HepG2 (cell line): ENCODE data around the gene TRAPPC1. TPM values are rescaled to one million over a fixed set of nuclear protein-coding genes. Genes with fewer than 3 reads are reported as not detected.

ENCODE experiments used
- ATAC-seq: fragments of 200-7000 bp; cut with Tn5 transposase; 3 replicates; pipeline ENCODE4 v1.9.1; 2020; ENCODE audit warnings: mild to moderate bottlenecking, moderate library complexity
- BruUV-seq: library from RNA; stranded (reverse); fragments of 400-500 nt; replicated peaks from 2 replicates; lab custom pipeline; 2021; lab: Mats Ljungman, UMichigan
- CTCF ChIA-PET: fragments of 300-600 bp; formaldehyde crosslinking; extraction: SDS; loops from one replicate; lab custom pipeline; 2021; ENCODE audit warnings: low total read pairs, inconsistent platforms, low intra/inter-chr PET ratio; lab: Yijun Ruan, JAX
- POLR2A ChIA-PET: fragments of 350-600 bp; sonication (Branson Sonifier 250); formaldehyde crosslinking; loops from one replicate; lab custom pipeline; 2020; ENCODE audit warnings: antibody characterized with exemption, inconsistent platforms; lab: Yijun Ruan, JAX
- DNase-seq: peaks from one replicate; pipeline ENCODE4 v3.0.0-alpha.2; 2015; ENCODE audit warnings: low spot score
- FAIRE-seq: peaks from 3 replicates; lab custom pipeline; 2011; peaks lifted over from hg19 to GRCh38; lab: Jason Lieb, UNC
- H2AFZ ChIP-seq: one replicate; pipeline ENCODE4 v1.6.1; 2011; ENCODE audit warnings: low read length, inconsistent platforms
- H3K27ac ChIP-seq: fragments of 300-600 bp; 3 replicates; pipeline ENCODE4 v1.8.0; 2011; ENCODE audit warnings: mixed run types, mild to moderate bottlenecking, mixed read lengths, low read length, inconsistent platforms; ENCODE audit not compliant: insufficient read depth; ENCODE audit errors: extremely low read length
- H3K27me3 ChIP-seq, 2 experiments: fragments of 200-600 bp in 1 of 2; 2 replicates in 1 of 2; 3 replicates in 1 of 2; pipeline versions ENCODE4 v1.6.0 to v1.8.0; 2011; ENCODE audit warnings: low read length in 2 of 2, mild to moderate bottlenecking in 2 of 2, moderate library complexity in 2 of 2, inconsistent platforms in 1 of 2; ENCODE audit not compliant: insufficient read depth in 2 of 2, control insufficient read depth in 1 of 2
- H3K36me3 ChIP-seq, 2 experiments: fragments of 200-600 bp in 1 of 2; replicated peaks in 1 of 2; 2 replicates in 1 of 2; 3 replicates in 1 of 2; pipeline versions ENCODE4 v1.5.1 to v1.8.0; 2011; ENCODE audit warnings: low read length in 2 of 2, inconsistent platforms in 1 of 2; ENCODE audit not compliant: insufficient read depth in 2 of 2, control insufficient read depth in 1 of 2
- H3K4me1 ChIP-seq: 2 replicates; pipeline ENCODE4 v1.5.1; 2012; ENCODE audit warnings: low read length, inconsistent platforms; ENCODE audit not compliant: insufficient read depth
- H3K4me2 ChIP-seq: 2 replicates; pipeline ENCODE4 v1.6.0; 2011; ENCODE audit warnings: low read depth, low read length, inconsistent platforms
- H3K4me3 ChIP-seq, 3 experiments: fragments of 200-600 bp in 1 of 3; sonication (generic), shearing (Covaris generic) in 1 of 3; replicated peaks in 1 of 3; 2 replicates each; pipeline ENCODE4 v1.5.1; 2011 to 2016; ENCODE audit warnings: low read length in 3 of 3, inconsistent platforms in 2 of 3, low read depth in 2 of 3, mild to moderate bottlenecking in 2 of 3, control low read depth in 1 of 3, mixed read lengths in 1 of 3; ENCODE audit not compliant: insufficient read depth in 1 of 3
- H3K79me2 ChIP-seq: one replicate; pipeline ENCODE4 v1.6.1; 2011; ENCODE audit warnings: low read length, inconsistent platforms; ENCODE audit not compliant: insufficient read depth
- H3K9ac ChIP-seq: 2 replicates; pipeline ENCODE4 v1.6.0; 2011; ENCODE audit warnings: mild to moderate bottlenecking, low read depth, low read length, inconsistent platforms; ENCODE audit not compliant: insufficient read depth
- H3K9me3 ChIP-seq: 2 replicates; pipeline ENCODE4 v1.5.1; 2012; ENCODE audit warnings: mild to moderate bottlenecking, low read length
- H4K20me1 ChIP-seq: 2 replicates; pipeline ENCODE4 v1.6.0; 2011; ENCODE audit warnings: inconsistent platforms, mild to moderate bottlenecking, low read length, moderate library complexity; ENCODE audit not compliant: insufficient read depth
- AKNA ChIP-seq: sonication (generic); formaldehyde crosslinking; IDR thresholded peaks from 2 replicates; pipeline ENCODE4 v1.4.0; 2020; ENCODE audit warnings: missing genetic modification reagents, borderline replicate concordance
- CSRNP2 ChIP-seq: sonication (generic); formaldehyde crosslinking; conservative IDR thresholded peaks from 2 replicates; pipeline ENCODE4 v1.8.0; 2022; ENCODE audit warnings: low read depth, missing genetic modification reagents
- DMAP1 ChIP-seq: IDR thresholded peaks from 2 replicates; pipeline ENCODE4 v1.6.1; 2016
- NR3C1 ChIP-seq: sonication (generic); formaldehyde crosslinking; IDR thresholded peaks from 2 replicates; pipeline ENCODE4 v1.4.0; 2020; ENCODE audit warnings: missing genetic modification reagents
- WGBS: methylation state at CpG from one replicate; pipeline ENCODE4 v1.1.6; 2017; ENCODE audit warnings: low lambda C conversion rate; 5-methylcytosine and 5-hydroxymethylcytosine counted together
- in situ Hi-C: cut with HindIII; loops from 2 replicates; pipeline ENCODE4 v1.10.0; 2017; ENCODE audit warnings: low pct_unique_long_range_greater_than_20kb; ENCODE audit not compliant: extremely low pct_ligation_motif_present
- intact Hi-C: fragments of 100-400 bp; cut with micrococcal nuclease; formaldehyde crosslinking; loops from one replicate; pipeline ENCODE4 v1.10.0; 2022; ENCODE audit not compliant: unreplicated experiment
- polyA plus RNA-seq, 8 experiments: library from polyadenylated mRNA; depleted of rRNA in 3 of 8; stranded (reverse) in 7 of 8; unstranded in 1 of 8; fragments of >200 nt; fragmentation: Illumina TruSeq in 4 of 8; extraction: Trizol in 4 of 8; gene quantifications; 2 replicates each; pipeline versions ENCODE4 v1.2.1 to v1.2.3, GENCODE V29; 2011 to 2016; ENCODE audit warnings: low read depth in 4 of 8, missing spikeins in 1 of 8, mixed read lengths in 1 of 8; ENCODE audit not compliant: insufficient read depth in 1 of 8
- total RNA-seq, 5 experiments: library from RNA; depleted of rRNA; stranded (reverse); fragments of >200 nt; fragmentation: Illumina TruSeq; extraction: Trizol; gene quantifications; 2 replicates each; pipeline ENCODE4 v1.2.3, GENCODE V29; 2016; ENCODE audit warnings: low read depth in 1 of 5

The TRAPPC1 gene
- total and polyA plus RNA-seq, 2 of the 13 experiments (the other 11 are each of a cell fraction or from before 2014, with no cell fraction given) = 28.1 to 44.9 TPM

- CTCF ChIA-PET = no interaction called here
- POLR2A ChIA-PET = no interaction called here
- Histone ChIP-seq H3K79me2 (no peaks in the 10 kb centered on the region), H3K9ac (no peak overlapping the region), H4K20me1 (no peaks in the 10 kb centered on the region), H3K27me3 (no peaks in the 10 kb centered on the region), H2AFZ (no peak overlapping the region), H3K36me3 (no peaks in the 10 kb centered on the region), H3K27ac (no peak overlapping the region), H3K4me2 (no peak overlapping the region), H3K9me3 (no peaks in the 10 kb centered on the region), H3K4me1 (peaks cover 5% of the 10 kb centered on the region)
- BruUV-seq = no TSS peak
- no peak for ATAC-seq
- WGBS = 94% methylated on average over 15 of the region's 15 CpGs
- intact Hi-C loops = loop anchor here (5.0 kb wide), 1 partner anchor 132 kb away; no protein-coding TSS in a partner anchor
- in situ Hi-C loops = loop anchor here (5.0 kb wide), 2 partner anchors 77 to 132 kb away; no protein-coding TSS in a partner anchor
- no peak for DNase-seq
- no peak for TF ChIP-seq CSRNP2 (CRISPR knock-in tag)
- no peak for TF ChIP-seq AKNA (CRISPR knock-in tag)
- no peak for TF ChIP-seq DMAP1 (CRISPR knock-in tag)
- TF ChIP-seq NR3C1 = no peak
- TF ChIP-seq, all 625 proteins: peak for 0
- no peak for FAIRE-seq
- no peak overlapping the region for H3K4me3 ChIP-seq
Measured at GRCh38 chr17:7910281-7910680, 21.5 kb downstream of the TRAPPC1 start.
